Coronary artery (tissue), 2 donors: ENCODE results near the gene RAPGEF5.

Source experiments
- DNase-seq: peaks from one replicate; pipeline ENCODE4 v3.0.0-alpha.2; 2017; ENCODE audit warnings: low spot score
- H3K27ac ChIP-seq, 2 donors: fragments of 200-600 bp; sonication (generic); one replicate each; pipeline ENCODE4 v1.5.1; 2016 to 2019
- H3K4me3 ChIP-seq: fragments of 200-600 bp; sonication (generic); 2 replicates; pipeline ENCODE4 v1.5.1; 2016; ENCODE audit warnings: mild to moderate bottlenecking, moderate library complexity
- CTCF ChIP-seq: fragments of 200-600 bp; sonication (generic); IDR thresholded peaks from one replicate; pipeline ENCODE4 v1.5.1; 2019; ENCODE audit warnings: antibody characterized with exemption

The RAPGEF5 gene

GRCh38 chr7:22296265-22296566 is 60.7 kb downstream of the RAPGEF5 start:
- TF ChIP-seq CTCF = no peak
- DNase-seq = no peak
- Histone ChIP-seq H3K27ac (no peak overlapping the region), H3K4me3 (no peak overlapping the region)

GRCh38 chr7:22295402-22296264 is 61.3 kb downstream of the RAPGEF5 start:
- no peak for TF ChIP-seq CTCF
- H3K27ac ChIP-seq = no peak overlapping the region

DNA sequence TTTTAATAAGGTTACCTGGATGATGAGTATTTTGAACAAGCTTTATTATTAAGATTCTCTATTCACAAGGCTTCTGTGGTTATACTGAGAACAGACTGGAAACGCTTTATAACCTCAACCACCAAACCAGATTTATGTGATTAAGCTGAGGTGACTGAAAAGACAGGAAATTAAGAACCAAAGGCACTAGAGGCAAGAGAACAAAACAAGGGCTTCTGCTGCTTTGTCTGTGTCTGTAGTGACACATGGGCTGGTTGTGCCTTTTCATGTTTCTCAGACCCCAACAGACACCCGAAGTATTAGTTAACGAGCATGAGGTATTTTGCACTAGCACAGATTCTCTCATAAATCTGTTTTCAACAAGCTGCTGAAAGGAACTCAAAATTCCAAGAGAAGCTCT is 64.4 kb downstream of the RAPGEF5 start:
- Histone ChIP-seq H3K4me3 (no peak overlapping the region), H3K27ac (no peak overlapping the region)
- no peak for DNase-seq
- no peak for TF ChIP-seq CTCF

More at GRCh38 chr7:22295402-22296264, 61.3 kb downstream of the RAPGEF5 start:
- no peak for DNase-seq
- H3K4me3 ChIP-seq = no peak overlapping the region

- DNase-seq = no peak
- H3K27ac ChIP-seq = no peak overlapping the region
- no peak for TF ChIP-seq CTCF
- no peak overlapping the region for H3K4me3 ChIP-seq
Observed at GRCh38 chr7:22291977-22292376, 65.0 kb downstream of the RAPGEF5 start.

DNA sequence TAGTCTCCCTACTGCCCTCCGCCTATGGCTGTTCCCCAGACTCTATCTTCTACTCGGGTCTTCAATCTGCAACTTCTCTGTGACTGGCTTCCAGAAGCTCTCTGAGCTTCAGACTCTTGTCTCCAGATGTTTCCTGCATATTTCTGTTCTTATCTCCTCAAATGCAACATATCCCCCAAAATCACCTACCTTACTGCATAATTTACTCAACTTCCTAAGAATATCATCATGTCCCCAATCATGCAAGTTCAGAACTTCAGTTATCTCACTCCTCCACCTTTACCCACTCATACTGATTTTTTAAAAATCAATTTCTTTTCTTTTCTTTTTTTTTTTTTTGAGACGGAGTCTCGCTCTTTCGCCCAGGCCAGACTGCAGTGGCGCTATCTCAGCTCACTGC is 68.8 kb downstream of the RAPGEF5 start:
- TF ChIP-seq CTCF = no peak
- Histone ChIP-seq H3K27ac (no peak overlapping the region), H3K4me3 (no peak overlapping the region)
- no peak for DNase-seq

- Histone ChIP-seq H3K27ac (no peak overlapping the region), H3K4me3 (no peak overlapping the region)
- TF ChIP-seq CTCF = no peak
- DNase-seq = no peak
Observed at GRCh38 chr7:22287412-22287811, 69.5 kb downstream of the RAPGEF5 start.

DNA sequence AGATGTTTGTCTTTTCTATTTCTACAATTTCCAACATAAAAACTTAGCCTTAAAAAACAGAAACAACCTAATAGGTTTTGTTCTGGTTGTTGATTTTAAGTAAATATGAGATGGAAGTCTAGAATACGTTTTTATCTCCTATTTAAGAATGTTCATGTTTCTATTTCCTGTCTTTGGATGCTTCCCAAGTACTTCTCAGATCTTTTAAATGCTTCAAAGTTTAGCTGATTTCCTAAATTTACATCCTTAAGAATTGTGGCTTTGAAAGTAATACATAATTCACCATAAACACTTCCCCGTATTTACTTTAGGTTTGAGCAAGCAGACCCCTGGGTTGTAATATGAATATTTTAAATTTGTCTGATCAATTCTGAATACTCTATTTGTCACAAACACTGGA is 70.5 kb downstream of the RAPGEF5 start:
- DNase-seq = no peak
- no peak overlapping the region for H3K27ac ChIP-seq
- H3K4me3 ChIP-seq = no peak overlapping the region
- TF ChIP-seq CTCF = no peak
